ENCODE measurements around the gene FGD3. TPM values are rescaled to one million over a fixed set of nuclear protein-coding genes. Genes with fewer than 3 reads are reported as not detected.

Gene FGD3
- total RNA-seq, 1 donor from 2014 or later: 0.09 TPM

GRCh38 chr9:92979283-92980056 is 32.1 kb downstream of the FGD3 start:
- Histone ChIP-seq H2AFZ (ENCODE audit: low read depth, low read length) (no peak overlapping the region), H3K4me1 (ENCODE audit: insufficient read depth, low read length) (no peaks in the 10 kb centered on the region), H3K4me3 (ENCODE audit: insufficient read depth, low read depth, low read length) (no peak overlapping the region), H3K79me2 (ENCODE audit: insufficient read depth, low read length) (no peaks in the 10 kb centered on the region), H4K20me1 (ENCODE audit: insufficient read depth, low read length) (no peaks in the 10 kb centered on the region), H3K9me3 (ENCODE audit: insufficient read depth, low read depth, low read length) (peaks cover 7% of the 10 kb centered on the region), H3K27ac (ENCODE audit: low read depth, low read length) (no peak overlapping the region), H3K27me3 (ENCODE audit: insufficient read depth, low read length) (no peaks in the 10 kb centered on the region), H3K4me2 (ENCODE audit: low read length) (no peak overlapping the region), H3K9ac (ENCODE audit: low read length) (no peak overlapping the region), H3K36me3 (ENCODE audit: insufficient read depth, low read length) (no peaks in the 10 kb centered on the region)
- Mint-ChIP-seq H3K4me3 (ENCODE audit: unreplicated experiment) (no peak overlapping the region), H3K9me3 (ENCODE audit: unreplicated experiment) (peaks cover 11% of the 10 kb centered on the region), H3K27ac (ENCODE audit: unreplicated experiment) (no peak overlapping the region), H3K36me3 (ENCODE audit: low read depth, unreplicated experiment) (no peaks in the 10 kb centered on the region), H3K4me1 (ENCODE audit: low read depth, unreplicated experiment) (no peaks in the 10 kb centered on the region), H3K27me3 (ENCODE audit: low read depth, unreplicated experiment) (peaks cover 2% of the 10 kb centered on the region)
- TF ChIP-seq EZH2 (IDR thresholded peaks at IDR 0.05; ENCODE audit: insufficient read depth, low read length): no peak
- TF ChIP-seq CTCF (IDR thresholded peaks at IDR 0.05; ENCODE audit: insufficient read depth, low read depth, low read length): no peak
- FAIRE-seq (no peak), DNase-seq (ENCODE audit: low read depth) (no peak)

- H3K27ac Mint-ChIP-seq (ENCODE audit: unreplicated experiment): no peak overlapping the region
- FAIRE-seq: no peak
- H3K4me1 ChIP-seq (ENCODE audit: insufficient read depth, low read length): no peaks in the 10 kb centered on the region
Measured at GRCh38 chr9:92980085-92980745, 32.9 kb downstream of the FGD3 start.

More at GRCh38 chr9:92980085-92980745, 32.9 kb downstream of the FGD3 start:
- Histone ChIP-seq H3K27ac (ENCODE audit: low read depth, low read length) (no peak overlapping the region), H4K20me1 (ENCODE audit: insufficient read depth, low read length) (no peaks in the 10 kb centered on the region), H3K79me2 (ENCODE audit: insufficient read depth, low read length) (no peaks in the 10 kb centered on the region), H2AFZ (ENCODE audit: low read depth, low read length) (no peak overlapping the region), H3K4me2 (ENCODE audit: low read length) (no peak overlapping the region), H3K4me3 (ENCODE audit: insufficient read depth, low read depth, low read length) (no peak overlapping the region), H3K36me3 (ENCODE audit: insufficient read depth, low read length) (no peaks in the 10 kb centered on the region), H3K9me3 (ENCODE audit: insufficient read depth, low read depth, low read length) (peaks cover 7% of the 10 kb centered on the region), H3K27me3 (ENCODE audit: insufficient read depth, low read length) (no peaks in the 10 kb centered on the region), H3K9ac (ENCODE audit: low read length) (no peak overlapping the region)
- H3K27me3 Mint-ChIP-seq (ENCODE audit: low read depth, unreplicated experiment): peaks cover 2% of the 10 kb centered on the region
- H3K4me1 Mint-ChIP-seq (ENCODE audit: low read depth, unreplicated experiment): no peaks in the 10 kb centered on the region
- H3K9me3 Mint-ChIP-seq (ENCODE audit: unreplicated experiment): peaks cover 11% of the 10 kb centered on the region
- no peaks in the 10 kb centered on the region for H3K36me3 Mint-ChIP-seq (ENCODE audit: low read depth, unreplicated experiment)
- TF ChIP-seq CTCF (IDR thresholded peaks at IDR 0.05; ENCODE audit: insufficient read depth, low read depth, low read length): no peak
- TF ChIP-seq EZH2 (IDR thresholded peaks at IDR 0.05; ENCODE audit: insufficient read depth, low read length): no peak
- no peak for DNase-seq (ENCODE audit: low read depth)
- H3K4me3 Mint-ChIP-seq (ENCODE audit: unreplicated experiment): no peak overlapping the region

All from astrocyte (in vitro differentiated cells and primary cell).